SK-N-SH treated with all-trans-retinoic acid at 6 μM for 48 hours (cell line): ENCODE data around the gene SSB.

Experiments used
- ATAC-seq: fragments of 200-7000 bp; cut with Tn5 transposase; 3 replicates; pipeline ENCODE4 v1.9.1; 2020; ENCODE audit warnings: mild to moderate bottlenecking, moderate library complexity
- ARNTL ChIP-seq: fragments of 450-650 bp; formaldehyde crosslinking; IDR thresholded peaks from 2 replicates; pipeline ENCODE4 v1.5.0; 2020; ENCODE audit warnings: low read depth, mild to moderate bottlenecking, moderate library complexity, borderline replicate concordance
- BACH2 ChIP-seq: fragments of 250-450 bp; sonication (Bioruptor Pico); IDR thresholded peaks from 2 replicates; pipeline ENCODE4 v1.9.0; 2021; ENCODE audit warnings: mild to moderate bottlenecking, borderline replicate concordance
- CREB5 ChIP-seq: fragments of 250-450 bp; sonication (Bioruptor Pico); IDR thresholded peaks from 2 replicates; pipeline ENCODE4 v1.5.1; 2020; ENCODE audit warnings: low read depth, mild to moderate bottlenecking, moderate library complexity
- CSDC2 ChIP-seq: fragments of 250-450 bp; sonication (Bioruptor Pico); IDR thresholded peaks from 2 replicates; pipeline ENCODE4 v1.5.0; 2020; ENCODE audit warnings: mild to moderate bottlenecking, moderate library complexity
- CSRNP3 ChIP-seq: fragments of 250-450 bp; sonication (Bioruptor Pico); IDR thresholded peaks from 2 replicates; pipeline ENCODE4 v1.5.1; 2021; ENCODE audit warnings: mild to moderate bottlenecking, moderate library complexity
- ESRRG ChIP-seq: fragments of 250-450 bp; sonication (Bioruptor Pico); IDR thresholded peaks from 2 replicates; pipeline ENCODE4 v1.6.1; 2021; ENCODE audit warnings: mild to moderate bottlenecking
- ISL1 ChIP-seq: fragments of 250-450 bp; sonication (Bioruptor Pico); IDR thresholded peaks from 2 replicates; pipeline ENCODE4 v2.1.2; 2022; ENCODE audit warnings: mild to moderate bottlenecking, moderate library complexity
- OSR1 ChIP-seq: fragments of 250-450 bp; sonication (Bioruptor Pico); IDR thresholded peaks from 2 replicates; pipeline ENCODE4 v1.8.0; 2022; ENCODE audit warnings: moderate library complexity, mild to moderate bottlenecking, inconsistent platforms
- PATZ1 ChIP-seq: fragments of 250-450 bp; sonication (Bioruptor Pico); IDR thresholded peaks from 2 replicates; pipeline ENCODE4 v1.8.0; 2020; ENCODE audit warnings: mild to moderate bottlenecking, moderate library complexity, borderline replicate concordance
- POU6F1 ChIP-seq: fragments of 250-450 bp; sonication (Bioruptor Pico); IDR thresholded peaks from 2 replicates; pipeline ENCODE4 v1.8.0; 2021; ENCODE audit warnings: low read depth, mild to moderate bottlenecking, moderate library complexity, borderline replicate concordance
- PPARA ChIP-seq: fragments of 250-450 bp; sonication (Bioruptor Pico); IDR thresholded peaks from 2 replicates; pipeline ENCODE4 v1.5.0; 2020; ENCODE audit warnings: mild to moderate bottlenecking, borderline replicate concordance
- RARB ChIP-seq: fragments of 250-450 bp; sonication (Bioruptor Pico); IDR thresholded peaks from 2 replicates; pipeline ENCODE4 v1.8.0; 2021; ENCODE audit warnings: mild to moderate bottlenecking, moderate library complexity
- SNAI2 ChIP-seq: fragments of 250-450 bp; sonication (Bioruptor Pico); IDR thresholded peaks from 2 replicates; pipeline ENCODE4 v1.5.0; 2020; ENCODE audit warnings: mild to moderate bottlenecking, moderate library complexity
- TCF4 ChIP-seq: fragments of 250-450 bp; sonication (Bioruptor Pico); IDR thresholded peaks from 2 replicates; pipeline ENCODE4 v1.8.0; 2021; ENCODE audit warnings: mild to moderate bottlenecking, moderate library complexity, borderline replicate concordance
- TOX ChIP-seq: fragments of 250-450 bp; sonication (Bioruptor Pico); IDR thresholded peaks from 2 replicates; pipeline ENCODE4 v1.8.0; 2021; ENCODE audit warnings: mild to moderate bottlenecking, moderate library complexity, borderline replicate concordance
- TSHZ2 ChIP-seq: fragments of 250-450 bp; sonication (Bioruptor Pico); IDR thresholded peaks from 2 replicates; pipeline ENCODE4 v1.5.0; 2020; ENCODE audit warnings: mild to moderate bottlenecking, moderate library complexity
- ZC3H10 ChIP-seq: fragments of 250-450 bp; sonication (Bioruptor Pico); IDR thresholded peaks from 2 replicates; pipeline ENCODE4 v1.5.1; 2021; ENCODE audit warnings: mild to moderate bottlenecking, moderate library complexity
- ZFP3 ChIP-seq: fragments of 250-450 bp; sonication (Bioruptor Pico); IDR thresholded peaks from 2 replicates; pipeline ENCODE4 v1.5.0; 2020; ENCODE audit warnings: mild to moderate bottlenecking, moderate library complexity
- ZFP30 ChIP-seq: fragments of 450-650 bp; formaldehyde crosslinking; IDR thresholded peaks from 2 replicates; pipeline ENCODE4 v1.5.0; 2022; ENCODE audit warnings: mild to moderate bottlenecking, moderate library complexity
- ZNF565 ChIP-seq: fragments of 450-650 bp; formaldehyde crosslinking; conservative IDR thresholded peaks from 2 replicates; pipeline ENCODE4 v1.5.0; 2020; ENCODE audit warnings: low read depth, mild to moderate bottlenecking, moderate library complexity
- ZNF70 ChIP-seq: fragments of 450-650 bp; formaldehyde crosslinking; IDR thresholded peaks from 2 replicates; pipeline ENCODE4 v1.5.0; 2020; ENCODE audit warnings: mild to moderate bottlenecking, moderate library complexity
- ZNF8 ChIP-seq: fragments of 450-650 bp; formaldehyde crosslinking; IDR thresholded peaks from 2 replicates; pipeline ENCODE4 v1.5.0; 2020; ENCODE audit warnings: mild to moderate bottlenecking, moderate library complexity

SSB gene

GRCh38 chr2:169838743-169839489 is 40.2 kb downstream of the SSB start (continued):
- TF ChIP-seq ZNF70 (CRISPR knock-in tag) = no peak
- TF ChIP-seq TCF4 (CRISPR knock-in tag) = no peak
- no peak for TF ChIP-seq SNAI2 (CRISPR knock-in tag)
- TF ChIP-seq ZNF565 (CRISPR knock-in tag) = no peak

GRCh38 chr2:169839954-169840746 is 41.5 kb downstream of the SSB start:
- ATAC-seq = no peak
- TF ChIP-seq POU6F1 (CRISPR knock-in tag) (no peak), ARNTL (no peak), TOX (CRISPR knock-in tag) (no peak), BACH2 (CRISPR knock-in tag) (no peak), CREB5 (no peak), PPARA (CRISPR knock-in tag) (no peak), ZC3H10 (CRISPR knock-in tag) (no peak), ESRRG (CRISPR knock-in tag) (no peak), ZFP3 (CRISPR knock-in tag) (no peak), CSRNP3 (CRISPR knock-in tag) (no peak), TCF4 (CRISPR knock-in tag) (no peak), ISL1 (no peak), CSDC2 (CRISPR knock-in tag) (no peak), PATZ1 (CRISPR knock-in tag) (no peak), RARB (no peak), ZNF8 (CRISPR knock-in tag) (no peak)
- TF ChIP-seq, all 23 proteins: peak for 0

GRCh38 chr2:169840747-169841142 is 42.1 kb downstream of the SSB start:
- no peak for ATAC-seq
- TF ChIP-seq ZFP30 (CRISPR knock-in tag) (no peak), POU6F1 (CRISPR knock-in tag) (no peak), ZFP3 (CRISPR knock-in tag) (no peak), ISL1 (no peak), OSR1 (CRISPR knock-in tag) (no peak), PPARA (CRISPR knock-in tag) (no peak), ESRRG (CRISPR knock-in tag) (no peak), ARNTL (no peak), TSHZ2 (CRISPR knock-in tag) (no peak), CSRNP3 (CRISPR knock-in tag) (no peak), PATZ1 (CRISPR knock-in tag) (no peak)
